Measurements from ENCODE around the gene MORC2.

Gene MORC2

GRCh38 chr22:30968015-30968923 is at the start of gene MORC2 (continued):
- 0 out of 2 replicates have a peak, but pooled peaks have one; percentile 20 for TF ChIP-seq ZNF398 (tag by site-specific recombination; IDR thresholded peaks at IDR 0.05)
- TF ChIP-seq ZFP69B (tag by site-specific recombination; IDR thresholded peaks at IDR 0.05) = 0 out of 2 replicates have a peak, but pooled peaks have one; percentile 31
- no peak for TF ChIP-seq HOXD13 (CRISPR knock-in tag; IDR thresholded peaks at IDR 0.05; ENCODE audit: borderline replicate concordance)
- TF ChIP-seq ZNF121 (tag by site-specific recombination; IDR thresholded peaks at IDR 0.05) = no peak
- TF ChIP-seq WT1 (tag by site-specific recombination; IDR thresholded peaks at IDR 0.05) = 0 out of 2 replicates have a peak, but pooled peaks have one; percentile 8
- peak; percentile 33 for TF ChIP-seq SP7 (tag by site-specific recombination; IDR thresholded peaks at IDR 0.05)
- 0 out of 2 replicates have a peak, but pooled peaks have one; percentile 33 for TF ChIP-seq ZBTB10 (tag by site-specific recombination; IDR thresholded peaks at IDR 0.05)
- TF ChIP-seq HOXA7 (CRISPR knock-in tag; IDR thresholded peaks at IDR 0.05; ENCODE audit: borderline replicate concordance) = no peak
- TF ChIP-seq ZNF2 (tag by site-specific recombination; IDR thresholded peaks at IDR 0.05) = 0 out of 2 replicates have a peak, but pooled peaks have one; percentile 13
- 0 out of 2 replicates have a peak, but pooled peaks have one; percentile 32 for TF ChIP-seq YY1 (tag by site-specific recombination; IDR thresholded peaks at IDR 0.05)
- no peak; the same call in 1 of the 2 replicates for TF ChIP-seq ZNF518A (tag by site-specific recombination; conservative IDR thresholded peaks at IDR 0.05; ENCODE audit: low read depth)
- TF ChIP-seq ZFHX2 (tag by site-specific recombination; conservative IDR thresholded peaks at IDR 0.05) = peak; percentile 85
- no peak for TF ChIP-seq ZNF292 (tag by site-specific recombination; IDR thresholded peaks at IDR 0.05; ENCODE audit: borderline replicate concordance, low read depth)
- peak; percentile 36 for TF ChIP-seq ZNF629 (tag by site-specific recombination; IDR thresholded peaks at IDR 0.05)
- peak; percentile 92 for TF ChIP-seq ZNF341 (tag by site-specific recombination; IDR thresholded peaks at IDR 0.05; ENCODE audit: low read depth)
- no peak for TF ChIP-seq ZNF266 (tag by site-specific recombination; IDR thresholded peaks at IDR 0.05; ENCODE audit: low read depth)
- no peak for TF ChIP-seq ZNF311 (tag by site-specific recombination; IDR thresholded peaks at IDR 0.05; ENCODE audit: borderline replicate concordance)
- no peak for TF ChIP-seq ZBTB49 (tag by site-specific recombination; IDR thresholded peaks at IDR 0.05; ENCODE audit: low read depth)
- no peak for TF ChIP-seq ZNF354C (tag by site-specific recombination; IDR thresholded peaks at IDR 0.05; ENCODE audit: borderline replicate concordance, low read depth)
- TF ChIP-seq ZBTB20 (tag by site-specific recombination; IDR thresholded peaks at IDR 0.05) = peak; percentile 61; the same call in 1 of the 2 replicates
- no peak for TF ChIP-seq ZNF501 (tag by site-specific recombination; IDR thresholded peaks at IDR 0.05)
- TF ChIP-seq ZNF580 (tag by site-specific recombination; IDR thresholded peaks at IDR 0.05) = no peak
- TF ChIP-seq ZNF830 (tag by site-specific recombination; IDR thresholded peaks at IDR 0.05; ENCODE audit: low read depth) = no peak
- no peak for TF ChIP-seq ZNF626 (tag by site-specific recombination; IDR thresholded peaks at IDR 0.05)
- 0 out of 2 replicates have a peak, but pooled peaks have one; percentile 8 for TF ChIP-seq ZNF600 (tag by site-specific recombination; IDR thresholded peaks at IDR 0.05)
- TF ChIP-seq YY2 (tag by site-specific recombination; IDR thresholded peaks at IDR 0.05) = no peak
